Glomerular visceral epithelial cell (primary cell): Measurements from ENCODE around the gene KANSL1L.
"Not testable (repeated sequence)": the region's sequence is repeated elsewhere in the genome, so short reads cannot be mapped to it uniquely, and the experiment has no call there.

Source experiments
- DNase-seq: peaks from one replicate; pipeline ENCODE4 v3.0.0-alpha.2; 2016; ENCODE audit errors: extremely low spot score

Gene KANSL1L, protein sequence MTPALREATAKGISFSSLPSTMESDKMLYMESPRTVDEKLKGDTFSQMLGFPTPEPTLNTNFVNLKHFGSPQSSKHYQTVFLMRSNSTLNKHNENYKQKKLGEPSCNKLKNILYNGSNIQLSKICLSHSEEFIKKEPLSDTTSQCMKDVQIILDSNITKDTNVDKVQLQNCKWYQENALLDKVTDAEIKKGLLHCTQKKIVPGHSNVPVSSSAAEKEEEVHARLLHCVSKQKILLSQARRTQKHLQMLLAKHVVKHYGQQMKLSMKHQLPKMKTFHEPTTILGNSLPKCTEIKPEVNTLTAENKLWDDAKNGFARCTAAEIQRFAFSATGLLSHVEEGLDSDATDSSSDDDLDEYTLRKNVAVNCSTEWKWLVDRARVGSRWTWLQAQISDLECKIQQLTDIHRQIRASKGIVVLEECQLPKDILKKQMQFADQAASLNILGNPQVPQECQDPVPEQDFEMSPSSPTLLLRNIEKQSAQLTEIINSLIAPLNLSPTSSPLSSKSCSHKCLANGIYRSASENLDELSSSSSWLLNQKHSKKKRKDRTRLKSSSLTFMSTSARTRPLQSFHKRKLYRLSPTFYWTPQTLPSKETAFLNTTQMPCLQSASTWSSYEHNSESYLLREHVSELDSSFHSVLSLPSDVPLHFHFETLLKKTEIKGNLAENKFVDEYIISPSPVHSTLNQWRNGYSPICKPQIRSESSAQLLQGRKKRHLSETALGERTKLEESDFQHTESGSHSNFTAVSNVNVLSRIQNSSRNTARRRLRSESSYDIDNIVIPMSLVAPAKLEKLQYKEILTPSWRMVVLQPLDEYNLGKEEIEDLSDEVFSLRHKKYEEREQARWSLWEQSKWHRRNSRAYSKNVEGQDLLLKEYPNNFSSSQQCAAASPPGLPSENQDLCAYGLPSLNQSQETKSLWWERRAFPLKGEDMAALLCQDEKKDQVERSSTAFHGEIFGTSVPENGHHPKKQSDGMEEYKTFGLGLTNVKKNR

DNA sequence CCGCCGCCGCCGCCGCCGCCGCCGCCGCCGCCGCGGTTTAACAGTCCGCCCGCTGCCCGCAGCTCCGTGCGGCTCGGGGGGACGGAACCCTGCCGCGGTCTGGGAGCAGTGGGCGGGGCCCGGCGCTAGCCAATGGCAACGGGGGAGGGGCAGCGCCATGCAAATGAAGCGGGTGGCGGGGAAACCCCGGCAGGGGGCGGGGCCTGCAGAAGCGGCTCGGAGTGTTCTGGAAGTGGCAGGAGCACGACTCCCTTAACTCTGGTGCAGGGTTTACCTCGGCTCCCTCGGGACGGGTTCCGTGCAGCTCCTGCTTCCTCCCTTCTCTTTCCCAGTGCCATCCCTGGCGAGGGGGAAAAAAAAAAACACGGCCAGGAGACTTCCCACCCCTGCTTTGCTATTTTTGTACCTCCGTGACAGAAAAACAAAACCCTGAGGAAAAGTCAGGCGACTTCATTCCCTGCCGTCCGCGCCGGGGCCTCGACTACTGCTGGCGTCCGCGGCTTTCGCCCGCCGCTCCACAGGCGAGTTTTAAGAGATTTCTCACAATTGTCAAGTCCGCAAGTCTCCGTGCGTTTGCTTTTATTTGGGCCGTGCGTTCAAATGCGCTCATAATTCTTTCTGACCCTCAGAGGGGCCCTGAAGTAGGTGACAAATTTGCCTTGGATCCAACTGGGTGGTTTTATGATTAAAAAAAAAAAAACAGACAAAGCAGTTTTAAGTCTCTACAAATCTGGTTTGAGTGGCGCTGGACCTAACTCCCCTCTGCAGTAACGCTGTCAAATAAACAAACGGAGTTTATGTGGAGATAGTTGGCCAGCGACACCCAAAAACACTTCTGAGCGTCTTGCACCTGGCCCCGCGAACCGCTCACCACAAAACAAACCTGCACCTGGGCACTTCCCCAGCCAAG lies at the start of gene KANSL1L:
Gene KANSL1L (minus strand): TSS at position 101 of the 910 bp plus-strand sequence. CDS start 16,827 bp downstream, outside the sequence.
- DNase-seq = peak; percentile 99

DNA sequence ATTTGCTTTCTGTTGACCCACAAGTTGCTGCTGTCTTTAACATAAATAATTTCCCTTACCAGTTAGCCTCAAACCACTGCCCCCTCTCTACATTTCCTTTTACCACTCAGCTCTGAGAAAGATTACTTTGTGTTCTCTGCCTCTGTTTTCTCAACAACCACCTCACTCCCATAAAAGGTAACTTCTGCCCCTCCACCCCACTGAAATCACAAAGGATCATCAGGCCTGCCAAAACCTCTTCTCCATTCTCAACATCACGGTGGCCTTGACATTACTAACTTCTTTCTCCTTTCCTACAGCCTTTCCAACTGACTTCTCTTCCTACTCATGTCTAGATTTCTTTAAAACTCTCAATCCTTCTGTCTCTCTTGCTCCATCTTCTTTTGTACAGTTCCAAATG lies 43.9 kb upstream of the KANSL1L start:
- DNase-seq = no peak

DNA sequence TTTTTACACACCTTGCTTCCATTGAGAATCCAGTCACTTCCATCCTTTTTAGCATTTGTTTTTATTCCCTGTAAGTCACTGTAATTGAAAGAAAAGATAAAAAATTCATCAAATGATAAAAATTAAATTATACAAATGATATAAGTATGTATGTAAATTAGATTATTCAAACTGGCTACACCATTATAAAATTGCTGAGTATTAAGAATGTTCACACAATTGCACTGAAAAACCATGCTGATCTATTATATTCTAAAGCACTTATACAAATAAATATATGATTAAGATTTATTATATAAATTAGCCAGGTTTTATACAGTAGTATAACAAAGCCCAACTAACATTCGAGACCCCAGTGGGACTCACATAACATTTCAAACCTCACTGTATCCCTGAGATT lies 39.0 kb upstream of the KANSL1L start:
- no peak for DNase-seq

DNA sequence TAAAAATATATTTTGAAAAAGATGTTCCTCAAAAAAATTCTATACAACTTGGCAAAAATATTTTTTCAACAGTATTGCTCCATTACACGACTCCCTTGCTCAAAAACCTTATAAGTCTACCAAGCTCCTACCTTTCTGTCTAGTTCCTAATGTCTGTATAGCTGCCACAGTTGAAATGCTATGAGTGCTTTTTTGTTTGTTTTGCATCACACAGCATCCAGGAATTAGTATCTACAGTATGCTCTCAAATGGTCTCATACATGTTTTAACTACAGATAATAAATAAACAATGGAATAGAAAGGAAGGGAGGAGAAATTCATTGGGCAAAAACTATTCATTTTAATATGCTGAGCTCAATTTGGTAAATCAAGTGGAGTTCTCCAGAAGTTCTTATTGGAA lies 36.7 kb upstream of the KANSL1L start:
- no peak for DNase-seq

DNA sequence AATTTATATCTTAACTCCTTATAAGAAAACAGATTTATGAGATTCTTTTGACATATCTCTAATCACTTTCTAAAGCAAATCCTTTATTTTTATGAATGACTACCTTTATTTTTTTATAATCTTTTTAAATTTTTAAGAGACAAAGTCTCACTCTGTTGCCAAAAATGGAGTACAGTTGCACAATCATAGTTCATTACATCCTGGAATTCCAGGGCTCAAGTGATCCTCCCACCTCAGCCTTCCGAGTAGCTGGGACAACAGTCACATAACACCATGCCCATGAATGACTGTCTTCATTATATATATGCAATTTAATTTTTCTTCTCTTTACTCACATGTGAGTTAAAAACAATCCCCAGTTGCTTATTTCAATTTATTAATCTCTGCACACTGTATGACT lies 32.3 kb upstream of the KANSL1L start:
- no peak for DNase-seq

DNA sequence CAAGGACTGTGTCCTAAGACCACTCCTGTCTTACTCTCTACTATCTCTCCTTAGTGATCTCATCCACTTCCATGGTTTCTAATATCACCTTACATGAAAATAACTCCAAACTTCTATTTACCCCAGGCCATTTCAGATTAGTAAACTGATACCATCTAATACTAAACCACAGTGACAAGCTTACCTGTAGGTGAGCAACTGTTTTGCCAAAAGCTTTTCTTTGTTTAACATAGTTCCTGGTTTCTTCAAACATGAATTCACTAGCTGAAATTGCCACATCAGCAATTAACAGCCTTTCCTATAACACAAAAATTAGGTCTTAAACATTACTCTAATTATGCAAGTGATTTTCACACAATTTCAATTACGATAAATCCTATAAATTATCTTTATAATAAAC lies 31.9 kb upstream of the KANSL1L start:
- no peak for DNase-seq

DNA sequence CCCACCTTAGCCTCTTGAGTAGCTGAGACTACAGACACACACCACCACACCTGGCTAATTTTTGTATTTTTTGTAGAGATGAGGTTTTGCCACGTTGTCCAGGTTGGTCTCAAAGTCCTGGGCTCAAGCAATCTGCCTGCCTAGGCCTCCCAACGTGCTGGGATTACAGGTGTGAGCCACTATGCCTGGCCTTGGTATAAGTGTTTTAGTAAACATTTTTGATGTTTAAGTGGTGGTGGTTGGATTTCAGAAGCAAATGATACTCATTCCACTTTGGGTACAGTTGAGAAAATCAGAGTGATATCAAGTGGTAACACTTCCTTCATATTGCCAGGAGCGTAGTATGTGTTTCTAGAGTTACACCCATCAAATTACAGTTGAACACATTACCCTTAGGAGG lies 28.6 kb upstream of the KANSL1L start:
- DNase-seq = no peak

DNA sequence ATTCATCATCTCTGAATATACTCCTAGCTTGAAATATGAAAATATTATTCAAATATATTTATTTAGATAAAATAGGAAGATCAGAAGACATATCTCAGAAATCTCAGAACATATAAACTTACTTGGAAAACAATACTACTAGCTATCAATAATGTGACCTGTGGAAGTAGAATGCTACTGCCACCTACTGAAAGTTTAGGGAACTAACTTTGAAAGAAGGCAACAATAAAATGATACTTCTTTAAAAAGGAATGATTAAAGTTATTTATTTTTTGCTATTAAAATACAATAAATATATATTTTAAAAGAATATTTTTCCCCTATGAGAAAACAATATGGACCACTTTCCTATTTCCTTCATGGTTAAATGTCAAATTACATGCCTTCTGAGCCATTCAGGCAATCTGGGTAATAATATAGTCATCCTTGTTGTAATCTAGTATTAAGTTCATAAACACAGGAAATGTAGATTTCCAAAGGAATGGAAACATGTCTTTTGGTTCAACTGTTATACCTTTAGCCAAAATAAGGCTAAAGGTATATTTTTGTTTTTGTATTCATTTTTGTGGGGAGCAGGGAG lies 28.1 kb upstream of the KANSL1L start:
- DNase-seq = peak; percentile 37

DNA sequence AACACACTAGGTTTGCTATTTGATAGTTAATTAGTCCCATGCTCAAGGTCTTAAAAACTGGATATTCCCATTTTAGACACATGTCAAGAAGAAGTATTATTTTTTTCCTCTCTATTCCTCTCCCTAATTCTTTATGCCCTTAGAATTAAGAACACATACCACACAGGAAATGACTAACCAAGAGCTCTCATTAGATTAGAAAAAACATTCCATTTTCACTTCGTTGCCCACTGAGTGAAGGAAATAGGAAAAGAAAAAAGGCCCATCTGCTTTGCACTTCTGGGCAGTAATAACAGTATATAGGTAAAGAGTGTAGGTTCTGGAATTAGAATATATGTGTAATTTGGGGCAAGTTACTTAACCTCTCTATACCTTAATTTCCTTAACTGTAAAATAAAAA lies 27.1 kb upstream of the KANSL1L start:
- peak; percentile 53 for DNase-seq

DNA sequence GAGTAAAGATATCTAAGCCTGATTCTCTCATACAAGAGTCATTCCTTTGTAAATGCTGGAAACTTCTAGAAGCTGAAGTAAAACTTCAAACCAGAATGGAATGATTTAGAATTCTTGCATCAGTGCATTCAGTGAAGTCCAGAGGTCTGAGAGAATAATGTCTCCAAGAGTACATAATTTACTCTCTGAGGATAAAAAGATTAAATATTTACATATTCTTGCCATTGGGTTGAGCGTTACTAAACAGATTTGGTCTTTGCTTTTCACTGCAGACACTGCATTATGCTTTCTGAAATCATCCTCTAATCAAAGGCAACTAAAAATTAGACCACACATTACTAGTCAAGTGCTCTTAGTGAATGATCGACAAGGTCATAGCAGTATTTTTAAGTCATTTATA lies 26.5 kb upstream of the KANSL1L start:
- no peak for DNase-seq

DNA sequence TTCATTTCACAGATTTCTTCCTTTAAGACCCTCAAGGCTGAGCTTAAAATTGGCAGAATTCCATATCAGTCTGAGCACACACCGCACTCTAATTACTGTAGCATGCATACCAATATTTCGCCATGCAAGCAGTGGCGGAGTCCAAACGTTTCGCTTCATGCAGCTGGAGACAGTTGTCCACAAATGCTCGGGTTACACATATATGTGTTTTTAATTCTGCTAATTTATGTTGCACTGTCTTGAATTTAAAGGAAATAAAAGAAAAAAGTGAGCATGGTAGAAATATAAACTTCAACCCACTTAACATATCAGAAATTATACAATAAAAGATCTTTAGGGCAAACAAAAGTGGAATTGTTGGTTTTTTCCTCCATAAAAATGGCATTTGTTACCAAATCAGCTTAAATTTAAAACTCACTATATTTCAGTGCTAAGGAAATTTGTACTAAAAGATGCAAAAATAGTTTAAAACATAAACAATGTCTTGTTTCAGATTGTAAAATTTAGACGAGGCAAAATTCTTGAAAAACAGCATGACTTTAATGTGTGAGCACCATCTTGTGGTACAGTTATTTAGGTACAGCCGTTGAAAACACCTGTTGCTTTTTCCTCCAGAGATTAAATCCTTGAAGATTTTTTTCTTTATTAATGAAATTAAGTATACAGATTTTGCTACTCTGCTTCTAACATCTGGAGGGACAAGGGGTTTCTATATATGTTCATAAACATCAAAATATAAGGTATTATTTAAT lies 24.1 kb upstream of the KANSL1L start:
- peak; percentile 48 for DNase-seq

DNA sequence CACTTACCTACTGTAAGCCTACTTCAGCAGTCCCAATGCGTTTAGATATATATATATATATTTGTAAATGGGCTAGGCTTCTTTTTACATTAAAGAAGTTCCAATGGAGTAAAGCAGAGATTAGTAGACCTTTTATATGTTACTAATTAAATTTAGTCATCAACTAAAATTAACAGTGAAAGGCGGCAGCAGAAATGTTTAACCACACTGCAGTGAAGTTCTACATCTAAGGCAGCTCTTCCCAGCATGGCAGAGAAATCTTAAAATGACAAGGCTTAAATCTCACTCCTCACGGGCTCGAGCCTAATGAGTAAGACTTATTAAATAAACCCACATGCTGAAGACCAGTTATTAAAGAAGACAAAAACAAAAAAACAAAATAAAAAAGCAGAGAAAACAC lies 19.1 kb upstream of the KANSL1L start:
- DNase-seq = no peak

DNA sequence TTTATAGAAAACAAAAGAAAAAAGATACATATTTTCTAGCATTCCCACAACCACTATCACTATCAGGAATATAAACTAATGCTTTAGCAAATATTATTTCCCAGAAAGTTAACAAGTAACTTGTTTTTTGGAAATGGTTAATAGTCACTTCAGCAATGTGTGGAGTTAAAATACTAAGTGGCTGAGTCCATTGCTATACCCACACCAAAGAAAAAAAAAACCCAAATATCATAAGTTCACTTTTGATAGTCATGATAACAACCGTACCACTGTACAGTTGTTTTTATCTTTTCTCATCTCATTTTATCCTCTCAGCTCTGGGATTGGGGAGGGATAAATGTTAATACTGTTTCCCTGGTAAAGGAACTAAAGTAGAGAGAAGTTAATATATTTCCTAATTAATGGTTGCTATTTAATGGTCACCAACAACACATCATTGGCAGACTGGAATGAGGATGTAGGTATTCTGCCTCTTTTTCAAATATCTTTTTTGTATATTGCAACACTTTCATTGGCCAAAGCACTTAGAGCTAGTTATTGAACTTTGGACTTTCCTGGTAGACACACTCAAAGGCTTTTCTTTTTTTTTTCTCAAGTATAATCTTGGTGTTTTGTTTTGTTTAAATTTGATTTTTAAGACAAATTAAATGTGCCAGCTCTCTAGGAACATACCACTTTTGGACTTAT lies 18.4 kb upstream of the KANSL1L start:
- DNase-seq = no peak

DNA sequence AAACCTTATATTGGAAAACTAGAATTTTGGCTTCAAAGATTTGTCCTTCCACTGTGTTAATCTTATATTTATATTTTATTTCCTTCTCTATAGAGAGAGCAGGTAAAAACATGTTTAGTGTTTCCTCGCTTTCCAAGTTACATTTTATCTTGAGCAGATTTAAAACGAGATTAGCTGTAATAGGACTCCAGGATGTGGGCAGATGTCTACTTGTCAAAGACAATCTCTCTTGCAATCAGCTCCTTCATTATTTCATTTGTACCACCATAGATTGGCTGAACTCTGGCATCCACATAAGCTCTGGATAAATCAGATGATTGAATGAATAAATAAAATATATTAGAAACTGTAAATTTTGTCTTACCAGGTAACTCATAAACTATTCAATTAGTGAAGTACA lies 17.5 kb upstream of the KANSL1L start:
- no peak for DNase-seq

DNA sequence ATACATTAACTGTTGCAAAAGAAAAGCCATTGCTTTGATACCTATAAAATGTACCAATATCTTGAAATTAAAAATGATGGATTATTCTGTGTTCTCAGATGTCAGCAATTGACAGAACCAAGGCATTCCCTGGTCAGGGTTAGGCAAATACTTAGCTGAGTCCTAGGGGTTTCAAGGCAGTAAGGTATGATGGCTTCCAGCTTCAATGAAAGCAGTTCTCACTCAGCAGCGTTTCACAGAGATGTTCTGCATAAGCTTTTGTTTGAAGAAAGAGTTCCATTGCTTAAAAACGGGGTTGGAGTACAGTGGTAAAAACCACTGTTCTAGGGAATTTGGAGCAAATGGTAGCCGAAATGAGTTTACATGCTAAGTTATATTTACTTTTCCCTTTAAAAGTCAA lies 17.0 kb upstream of the KANSL1L start:
- DNase-seq = no peak

DNA sequence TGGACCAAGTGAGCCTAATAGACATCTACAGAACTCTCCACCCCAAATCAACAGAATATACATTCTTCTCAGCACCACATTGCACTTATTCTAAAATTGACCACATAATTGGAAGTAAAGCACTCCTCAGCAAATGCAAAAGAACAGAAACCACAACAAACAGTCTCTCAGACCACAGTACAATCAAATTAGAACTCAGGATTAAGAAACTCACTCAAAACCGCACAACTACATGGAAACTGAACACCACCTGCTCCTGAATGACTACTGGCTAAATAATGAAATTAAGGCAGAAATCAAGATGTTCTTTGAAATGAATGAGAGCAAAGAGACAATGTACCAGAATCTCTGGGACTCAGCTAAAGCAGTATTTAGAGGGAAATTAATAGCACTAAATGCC lies 12.7 kb upstream of the KANSL1L start:
- not testable (repeated sequence) for DNase-seq

DNA sequence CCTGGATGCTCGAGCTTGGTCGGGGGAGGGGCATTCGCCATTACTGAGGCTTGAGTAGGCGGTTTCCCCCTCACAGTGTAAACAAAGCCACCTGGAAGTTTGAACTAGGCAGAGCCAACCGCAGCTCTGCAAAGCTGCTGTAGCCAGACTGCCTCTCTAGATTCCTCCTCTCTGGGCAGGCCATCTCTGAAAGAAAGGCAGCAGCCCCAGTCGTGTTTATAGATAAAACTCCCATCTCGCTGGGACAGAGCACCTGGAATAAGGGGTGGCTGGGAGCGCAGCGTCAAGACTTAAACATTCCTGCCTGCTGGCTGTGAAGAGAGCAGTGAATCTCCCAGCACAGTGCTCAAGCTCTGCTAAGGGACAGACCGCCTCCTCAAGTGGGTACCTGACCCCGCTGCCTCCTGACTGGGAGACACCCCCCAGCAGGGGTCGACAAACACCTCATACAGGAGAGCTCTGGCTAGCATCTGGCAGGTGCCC lies 10.4 kb upstream of the KANSL1L start:
- DNase-seq = not testable (repeated sequence)

DNA sequence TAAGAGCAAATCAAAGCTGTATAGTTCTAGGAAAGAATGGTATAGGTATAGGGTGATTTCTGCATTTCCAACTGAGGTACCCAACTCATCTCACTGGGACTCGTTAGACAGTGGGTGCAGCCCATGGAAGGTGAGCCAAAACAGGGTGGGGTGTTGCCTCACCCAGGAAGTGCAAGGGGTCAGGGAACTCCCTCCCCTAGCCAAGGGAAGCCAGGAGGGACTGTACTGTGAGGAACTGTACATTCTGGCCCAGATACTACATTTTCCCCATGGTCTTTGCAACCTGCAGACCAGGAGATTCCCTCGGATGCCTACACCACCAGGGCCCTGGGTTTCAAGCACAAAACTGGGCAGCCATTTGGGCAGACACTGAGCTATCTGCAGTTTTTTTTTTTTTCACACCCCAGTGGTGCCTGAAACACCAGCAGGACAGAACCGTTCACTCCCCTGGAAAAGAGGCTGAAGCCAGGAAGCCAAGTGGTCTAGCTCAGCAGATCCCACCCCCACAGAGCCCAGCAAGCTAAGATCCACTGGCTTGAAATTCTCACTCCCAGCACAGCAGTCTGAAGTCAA lies 9.9 kb upstream of the KANSL1L start:
- not testable (repeated sequence) for DNase-seq

DNA sequence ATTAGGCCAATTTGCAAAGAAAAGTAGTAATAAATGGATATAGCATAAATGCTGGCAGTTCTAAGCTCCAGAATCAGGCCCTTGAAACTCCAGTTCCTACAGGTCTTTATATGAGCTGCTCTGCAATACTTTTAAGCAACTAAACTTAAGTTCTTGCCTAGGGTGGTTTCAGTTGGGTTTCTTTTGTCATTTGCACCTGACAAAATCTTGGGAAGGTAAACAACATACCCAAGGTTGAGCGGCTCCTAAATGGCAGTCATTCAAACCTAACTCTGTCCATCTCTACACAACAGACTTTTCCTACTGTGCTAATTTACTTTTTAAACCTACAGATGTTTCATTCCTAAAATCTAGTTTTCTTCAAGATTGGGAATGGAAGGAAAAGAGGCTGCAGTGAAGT lies 9.3 kb upstream of the KANSL1L start:
- no peak for DNase-seq
